Ramos (cell line): ENCODE results near the gene GAPT.
"Not testable (repeated sequence)": the region's sequence is repeated elsewhere in the genome, so short reads cannot be mapped to it uniquely, and the experiment has no call there.

ENCODE experiments used
- in situ Hi-C: fragments of 300-500 bp; cut with MboI; formaldehyde crosslinking; loops from one replicate; pipeline ENCODE4 v1.14.3; 2022; ENCODE audit warnings: low sequenced_read_pairs; ENCODE audit not compliant: unreplicated experiment

Gene GAPT

DNA sequence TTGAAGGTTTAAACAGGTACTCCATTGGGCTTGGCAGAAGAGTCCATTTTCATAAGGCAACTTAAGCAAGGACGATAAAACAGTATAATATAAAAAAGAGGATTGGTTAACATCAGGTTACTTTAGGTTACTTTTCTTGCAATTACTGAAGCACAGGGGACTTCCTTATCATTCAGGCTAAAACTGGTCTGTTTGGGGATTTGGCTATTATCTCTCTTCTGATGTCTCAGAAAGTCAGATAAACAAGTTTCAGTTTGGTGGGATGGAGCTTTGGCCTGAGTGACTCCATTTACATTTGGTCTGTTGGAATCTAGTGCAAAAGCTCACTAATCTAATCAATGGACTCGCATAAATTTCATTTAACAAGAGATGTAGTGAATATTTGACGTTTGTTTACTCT lies 8.0 kb downstream of the GAPT start:
- in situ Hi-C loops, result no loop called here

DNA sequence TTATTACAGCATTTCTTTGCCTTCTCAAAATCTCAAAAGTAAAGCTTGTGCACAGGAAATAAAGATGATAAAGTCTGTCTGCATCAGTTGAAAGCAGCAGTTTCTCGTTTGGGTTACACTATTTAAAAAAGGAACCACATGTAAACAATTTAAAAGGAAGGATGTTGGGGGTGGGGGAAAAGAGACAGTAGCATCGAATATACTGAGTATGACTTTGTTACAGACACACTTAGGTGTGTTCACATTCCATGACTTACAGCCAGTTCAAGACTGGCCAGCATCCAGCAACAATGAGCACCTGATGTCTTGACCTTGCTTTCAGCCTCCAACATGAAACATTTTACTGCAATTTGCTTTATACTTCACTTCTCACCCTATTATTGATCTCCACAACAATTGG lies 8.7 kb downstream of the GAPT start:
- in situ Hi-C loops, result no loop called here

DNA sequence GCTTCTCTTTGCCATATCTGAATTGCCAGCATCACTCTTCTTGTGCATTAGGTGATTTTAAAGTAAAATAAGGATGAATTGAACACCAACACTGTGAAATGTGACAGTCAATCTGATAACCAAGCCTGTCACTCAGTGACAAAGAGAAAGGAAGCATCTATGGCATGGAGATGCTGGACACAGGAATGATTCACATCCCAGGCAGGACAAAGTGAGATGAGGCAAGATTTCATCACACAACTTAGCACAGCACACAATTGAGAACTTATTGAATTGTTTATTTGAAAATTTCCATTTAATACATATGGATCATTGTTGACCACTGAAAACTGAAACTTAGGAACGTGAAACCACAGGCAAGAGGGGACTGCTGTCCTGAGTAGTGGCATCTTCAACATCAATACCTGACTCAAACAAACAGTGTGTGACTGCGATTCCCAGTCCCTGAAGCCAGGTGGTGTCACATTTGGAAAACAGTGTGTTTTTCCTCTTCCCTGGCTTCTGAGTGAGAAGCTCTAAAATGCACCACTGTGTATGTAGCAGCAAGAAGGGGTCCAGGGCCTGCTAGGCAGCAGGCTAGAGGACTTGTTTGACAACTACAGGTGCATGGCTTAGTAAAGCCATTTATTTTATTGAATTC lies 10.7 kb downstream of the GAPT start:
- in situ Hi-C loops, result no loop called here

DNA sequence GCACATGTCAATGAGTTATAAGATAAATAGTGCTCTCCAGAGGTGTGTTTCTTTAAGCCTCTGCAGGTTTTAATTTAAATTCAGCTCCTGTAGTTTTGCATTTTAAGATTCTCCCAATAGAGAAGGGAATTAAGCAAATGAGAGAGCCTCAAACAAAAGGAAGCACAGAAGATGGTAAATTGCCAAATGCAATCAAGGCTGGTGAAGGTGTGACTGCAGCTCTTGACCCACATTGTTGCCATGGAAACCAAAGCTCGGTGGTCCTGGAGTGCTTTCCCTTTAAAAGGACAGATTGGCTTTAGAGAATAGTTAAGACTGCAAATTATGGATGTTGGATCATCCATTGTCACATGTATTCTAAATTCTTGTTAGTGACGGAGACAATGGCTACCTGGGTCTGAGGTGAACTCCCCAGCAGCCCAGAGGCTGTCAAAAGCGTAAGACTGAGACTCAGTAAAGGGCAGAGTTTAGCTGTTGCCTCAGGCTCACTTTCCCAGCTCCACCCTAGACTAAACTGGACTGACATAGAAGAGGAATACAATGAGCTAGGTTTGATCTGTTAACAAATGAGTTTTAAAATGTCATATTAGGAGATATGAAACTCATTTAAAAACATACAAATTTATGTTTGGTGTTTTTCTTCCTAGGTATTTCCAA lies 12.3 kb downstream of the GAPT start:
- in situ Hi-C loops, result no loop called here

DNA sequence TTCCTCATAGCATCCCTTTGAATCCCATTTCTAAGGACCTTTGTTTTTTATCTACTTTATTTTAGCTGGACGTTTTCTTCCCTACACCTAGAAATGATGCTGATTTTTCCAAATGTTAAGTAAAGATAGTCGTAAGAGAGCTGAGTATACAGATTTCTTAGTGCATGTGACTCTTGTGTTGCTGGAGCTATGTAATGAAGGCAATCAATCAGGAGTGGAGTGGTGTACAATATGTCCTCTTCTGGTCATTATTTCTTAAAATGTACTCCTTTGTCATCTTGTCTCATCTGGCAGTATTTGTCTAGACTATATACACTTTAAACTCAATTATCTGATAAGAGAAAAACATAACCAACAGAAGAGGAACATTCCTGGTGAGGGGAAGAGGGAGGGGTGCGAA lies 13.5 kb downstream of the GAPT start:
- in situ Hi-C loops, result no loop called here

DNA sequence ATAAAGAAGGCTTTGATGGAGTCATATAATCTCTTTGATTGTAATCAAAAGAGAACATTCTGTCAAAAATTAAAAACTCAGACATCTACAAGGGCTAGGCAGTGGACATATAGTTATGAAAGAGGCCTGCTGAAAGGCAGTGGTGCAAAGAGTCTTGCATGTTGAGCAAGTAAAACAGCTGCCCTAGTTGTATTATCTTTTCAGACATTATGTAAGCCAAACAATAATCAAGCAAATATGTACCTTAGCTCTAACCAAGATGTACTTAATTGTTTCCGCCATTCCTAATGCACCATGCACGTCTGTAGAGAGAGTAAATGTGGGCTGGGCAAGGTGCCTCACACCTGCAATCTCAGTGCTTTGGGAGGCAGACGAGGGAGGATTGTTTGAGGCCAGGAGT lies 14.3 kb downstream of the GAPT start:
- in situ Hi-C loops, result no loop called here

DNA sequence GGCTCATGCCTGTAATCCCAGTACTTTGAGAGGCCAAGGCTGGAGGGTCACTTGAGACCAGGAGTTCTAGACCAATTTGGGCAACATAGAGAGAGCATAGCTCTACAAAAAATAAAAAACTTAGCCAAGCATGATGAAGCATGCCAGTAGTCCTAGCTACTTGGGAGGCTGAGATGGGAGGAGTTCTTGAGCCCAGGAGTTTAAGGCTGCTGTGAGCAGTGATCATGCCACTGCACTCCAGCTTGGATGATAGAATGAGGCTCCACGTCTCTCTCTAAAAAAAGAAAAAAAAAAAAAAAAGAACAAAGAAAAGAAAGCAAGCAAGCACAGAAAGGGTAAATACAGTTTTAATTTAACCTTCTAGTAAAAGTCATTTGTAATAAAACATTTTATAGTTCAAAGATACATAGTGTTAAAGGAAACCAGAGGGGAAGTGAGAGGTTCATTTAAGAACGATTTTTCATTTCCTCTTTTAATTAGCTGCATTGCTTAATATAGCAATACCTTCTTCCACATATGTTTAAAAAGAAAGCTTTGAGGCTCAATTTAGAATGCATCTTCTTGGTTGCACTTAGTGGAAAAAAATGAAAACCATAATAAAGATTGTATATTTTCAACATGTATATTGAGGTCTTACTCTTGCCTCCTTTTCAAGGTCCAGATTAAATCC lies 14.9 kb downstream of the GAPT start:
- in situ Hi-C loops, result no loop called here

DNA sequence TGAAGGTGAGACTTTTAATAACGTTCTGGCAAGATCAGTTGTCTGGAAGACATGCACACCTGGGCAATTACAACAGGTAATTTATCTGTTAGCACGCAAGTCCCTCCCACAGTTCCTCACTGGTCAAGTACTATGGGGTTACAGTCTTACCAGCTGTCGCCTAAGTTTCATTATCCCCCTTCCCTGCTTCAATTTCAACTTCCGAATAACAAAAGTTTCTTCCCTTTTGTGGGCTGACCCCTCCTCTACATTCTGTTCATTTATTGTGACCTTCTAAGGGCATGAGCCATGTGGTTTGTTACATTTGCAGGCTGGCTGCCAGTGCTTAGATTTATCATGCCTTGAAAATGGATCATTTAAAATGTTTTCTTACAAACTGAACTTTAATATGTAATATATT lies 16.5 kb downstream of the GAPT start:
- in situ Hi-C loops, result no loop called here

DNA sequence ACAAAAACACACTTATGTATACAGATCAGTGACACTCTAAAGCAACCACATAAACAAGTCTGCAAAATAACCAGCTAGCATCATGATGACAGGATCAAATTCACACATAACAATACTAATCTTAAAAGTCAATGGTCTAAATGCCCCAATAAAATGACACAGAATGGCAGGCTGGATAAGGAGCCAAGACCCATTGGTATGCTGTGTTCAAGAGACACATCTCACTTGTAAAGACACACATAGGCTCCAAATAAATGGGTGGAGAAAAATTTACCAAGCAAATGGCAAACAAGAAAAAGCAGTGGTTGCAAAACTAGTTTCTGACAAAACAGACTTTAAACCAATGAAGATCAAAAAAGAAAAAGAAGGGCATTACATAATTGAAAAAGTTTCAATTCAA lies 26.0 kb downstream of the GAPT start:
- in situ Hi-C loops, result no loop called here

DNA sequence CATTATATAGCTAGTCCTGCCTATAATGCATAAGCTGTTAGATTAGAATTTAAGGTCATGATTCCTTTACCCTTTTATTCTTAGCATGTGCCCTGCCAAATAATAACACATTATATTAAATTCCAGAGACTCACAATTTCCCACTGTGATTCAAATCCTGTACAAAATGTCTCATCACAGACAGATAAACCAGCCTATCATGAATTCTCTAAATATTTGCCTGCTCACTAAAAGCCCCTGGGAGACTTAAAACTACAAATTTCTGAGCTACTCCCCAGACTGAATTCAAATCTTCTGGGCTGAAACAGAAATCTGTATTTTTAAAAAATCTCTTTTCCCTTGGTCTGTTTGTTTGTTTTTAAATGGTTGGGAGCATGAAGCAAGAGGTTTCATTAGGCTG lies 32.7 kb downstream of the GAPT start:
- in situ Hi-C loops, result no loop called here

DNA sequence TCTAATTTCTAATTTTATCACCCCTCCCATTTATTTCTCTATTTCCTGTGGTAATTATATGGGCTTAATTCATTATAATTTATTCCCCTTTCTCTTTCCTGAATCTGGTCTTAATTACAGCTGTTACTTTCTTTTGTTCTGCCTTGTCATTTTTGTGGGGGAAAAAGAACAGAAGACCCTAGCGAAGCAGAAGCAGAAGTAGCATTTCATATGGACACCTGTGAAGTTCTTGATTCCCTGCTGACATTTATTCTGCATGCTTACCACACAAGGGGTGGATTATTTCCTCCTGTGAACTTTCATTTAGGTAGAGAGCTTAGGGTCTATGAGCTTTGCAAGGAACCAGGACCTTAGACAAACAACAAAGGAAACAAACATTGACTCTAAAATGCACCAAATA lies 33.3 kb downstream of the GAPT start:
- in situ Hi-C loops, result no loop called here

DNA sequence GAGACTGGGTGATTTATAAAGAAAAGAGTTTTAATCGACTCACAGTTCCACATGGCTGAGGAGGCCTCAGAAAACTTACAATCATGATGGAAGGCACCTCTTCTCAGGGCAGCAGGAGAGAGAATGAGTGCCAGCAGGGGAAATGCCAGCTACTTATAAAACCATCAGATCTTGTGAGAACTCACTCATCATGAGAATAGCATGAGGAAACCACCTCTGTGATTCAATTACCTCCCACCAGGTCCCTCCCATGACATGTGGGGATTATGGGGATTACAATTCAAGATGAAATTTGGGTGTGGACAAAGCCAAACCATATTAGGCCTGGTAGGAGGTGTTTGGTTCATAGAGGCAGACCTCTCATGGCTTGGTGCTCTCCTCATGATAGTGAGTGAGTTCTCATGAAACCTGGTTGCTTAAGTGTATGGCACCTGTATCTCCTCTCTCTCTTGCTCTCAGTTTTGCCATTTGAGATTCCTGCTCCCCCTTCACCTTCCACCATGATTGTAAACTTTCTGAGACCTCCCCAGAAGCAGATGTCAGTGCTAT lies 39.8 kb downstream of the GAPT start:
- in situ Hi-C loops, result no loop called here

DNA sequence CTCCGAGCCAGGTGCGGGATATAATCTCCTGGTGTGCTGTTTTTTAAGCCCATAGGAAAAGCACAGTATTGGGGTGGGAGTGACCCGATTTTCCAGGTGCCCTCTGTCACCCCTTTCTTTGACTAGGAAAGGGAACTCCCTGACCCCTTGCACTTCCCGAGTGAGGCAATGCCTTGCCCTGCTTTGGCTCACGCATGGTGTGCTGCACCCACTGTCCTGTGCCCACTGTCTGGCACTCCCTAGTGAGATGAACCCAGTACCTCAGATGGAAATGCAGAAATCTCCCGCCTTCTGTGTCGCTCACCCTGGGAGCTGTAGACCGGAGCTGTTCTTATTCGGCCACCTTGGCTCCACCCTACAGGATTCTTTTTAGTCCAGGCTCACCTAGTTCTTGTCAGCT lies 50.7 kb downstream of the GAPT start:
- in situ Hi-C loops, result not testable (repeated sequence)

DNA sequence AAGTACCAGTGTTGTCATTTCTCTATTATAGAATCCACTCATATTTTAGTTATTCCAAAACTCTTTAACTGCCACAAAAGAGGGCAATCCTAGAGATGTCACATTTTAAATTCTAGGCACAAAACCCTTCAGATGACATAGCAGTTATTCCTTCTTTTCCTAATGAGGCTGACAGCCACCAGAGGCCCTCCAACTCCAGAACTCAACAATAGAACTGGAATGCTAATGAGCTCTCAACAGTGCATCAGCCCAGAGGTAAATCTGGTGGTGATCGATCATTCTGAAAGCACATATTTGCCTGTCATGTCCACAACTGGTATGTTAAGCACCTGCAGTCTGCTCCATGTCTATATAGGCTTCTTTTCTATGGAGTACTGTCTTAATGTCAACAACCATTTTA lies 51.5 kb downstream of the GAPT start:
- in situ Hi-C loops, result no loop called here

DNA sequence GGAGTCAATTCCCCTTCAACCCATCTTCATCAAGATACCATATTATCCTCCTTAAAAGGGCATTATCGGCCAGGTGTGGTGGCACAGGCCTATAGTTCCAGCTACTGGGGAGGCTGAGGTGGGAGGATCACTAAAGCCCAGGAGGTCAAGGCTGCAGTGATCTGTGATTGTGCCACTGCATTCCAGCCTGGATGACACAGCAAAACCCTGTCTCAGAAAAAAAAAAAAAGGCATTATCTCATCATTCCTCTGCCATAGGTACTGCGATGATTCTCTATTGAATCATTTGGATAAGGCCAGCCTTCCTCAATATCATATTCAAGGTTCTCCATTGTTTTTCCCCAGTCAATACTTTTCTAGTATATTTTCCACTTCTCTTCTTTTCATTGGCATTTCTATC lies 52.5 kb downstream of the GAPT start:
- in situ Hi-C loops, result no loop called here

DNA sequence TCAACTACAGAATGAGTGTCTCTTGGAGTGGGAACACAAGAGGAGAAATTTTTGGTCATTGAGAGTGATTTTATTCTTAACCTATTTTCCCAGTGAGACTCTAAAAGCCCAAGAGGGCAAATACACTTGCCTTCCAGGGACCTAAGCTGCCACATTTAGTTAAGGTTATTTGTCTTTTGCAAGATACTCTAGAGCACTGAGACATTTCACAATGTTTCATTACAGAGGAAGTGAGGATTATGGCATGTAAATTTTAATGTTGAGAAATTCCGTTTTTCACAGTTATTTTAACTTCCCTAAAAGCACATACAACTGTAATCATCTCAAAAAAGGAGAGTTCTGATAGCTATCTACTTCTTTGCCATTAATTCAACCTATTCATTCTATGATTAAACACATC lies 53.0 kb downstream of the GAPT start:
- in situ Hi-C loops, result no loop called here

DNA sequence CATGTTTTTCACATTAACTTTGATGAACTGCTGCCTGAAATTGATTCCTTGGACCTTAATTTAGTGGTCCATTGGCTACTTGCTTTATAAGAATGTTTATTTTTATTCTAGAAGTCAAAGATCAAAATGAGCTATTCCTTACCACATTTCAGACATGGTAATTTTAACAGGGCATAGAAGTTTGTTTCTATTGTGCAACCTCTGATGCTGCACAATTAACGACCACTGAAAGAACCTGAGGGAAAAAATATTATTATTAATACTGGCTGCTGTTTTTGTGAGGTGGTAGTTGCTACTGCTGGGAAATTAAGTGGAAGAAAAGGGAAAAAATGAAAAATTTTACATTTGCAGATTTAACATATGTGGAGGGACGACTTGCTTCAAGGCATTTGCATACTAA lies 53.7 kb downstream of the GAPT start:
- in situ Hi-C loops, result no loop called here

DNA sequence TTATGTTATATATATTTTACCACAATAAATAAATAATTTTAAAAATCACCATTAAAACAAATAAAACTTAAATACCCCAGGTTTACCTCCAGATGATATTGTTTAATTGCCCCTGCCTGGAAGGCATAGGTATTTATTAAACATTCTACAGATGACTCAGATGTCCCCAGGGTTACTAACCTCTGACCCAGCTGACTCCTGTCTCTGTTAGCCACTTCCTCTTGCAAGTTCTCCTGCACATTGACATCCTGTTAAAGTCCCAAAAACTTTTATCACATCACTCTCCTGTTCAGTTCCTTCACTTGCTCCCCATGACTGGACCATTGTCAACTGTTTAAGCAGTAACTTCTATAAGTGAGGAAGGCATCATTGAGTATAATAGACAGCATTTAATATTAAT lies 54.7 kb downstream of the GAPT start:
- in situ Hi-C loops, result no loop called here
